ENCODE measurements around the gene USP40.

DNA sequence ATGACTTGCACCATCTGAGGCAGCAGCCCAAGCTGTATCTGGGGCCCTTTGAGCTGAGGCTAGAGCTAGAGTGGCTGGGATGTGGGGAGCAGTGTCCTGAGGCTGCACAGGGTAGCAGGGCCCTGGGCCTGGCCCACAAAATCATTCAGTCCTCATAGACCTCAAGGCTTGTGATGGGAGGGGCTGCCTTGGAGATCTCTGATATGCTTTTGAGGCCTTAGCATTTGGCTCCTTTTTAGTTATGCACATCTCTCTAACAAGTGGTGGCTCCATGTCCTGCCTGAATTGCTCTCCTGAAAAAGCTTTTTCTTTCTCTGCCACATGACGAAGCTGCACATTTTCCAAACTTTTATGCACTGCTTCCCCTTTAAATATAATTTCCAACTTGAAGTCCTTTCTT, 39.1 kb upstream of the USP40 start:
- no peak for TF ChIP-seq POLR2A (IDR thresholded peaks at IDR 0.05)
- TF ChIP-seq, protein P1, sequence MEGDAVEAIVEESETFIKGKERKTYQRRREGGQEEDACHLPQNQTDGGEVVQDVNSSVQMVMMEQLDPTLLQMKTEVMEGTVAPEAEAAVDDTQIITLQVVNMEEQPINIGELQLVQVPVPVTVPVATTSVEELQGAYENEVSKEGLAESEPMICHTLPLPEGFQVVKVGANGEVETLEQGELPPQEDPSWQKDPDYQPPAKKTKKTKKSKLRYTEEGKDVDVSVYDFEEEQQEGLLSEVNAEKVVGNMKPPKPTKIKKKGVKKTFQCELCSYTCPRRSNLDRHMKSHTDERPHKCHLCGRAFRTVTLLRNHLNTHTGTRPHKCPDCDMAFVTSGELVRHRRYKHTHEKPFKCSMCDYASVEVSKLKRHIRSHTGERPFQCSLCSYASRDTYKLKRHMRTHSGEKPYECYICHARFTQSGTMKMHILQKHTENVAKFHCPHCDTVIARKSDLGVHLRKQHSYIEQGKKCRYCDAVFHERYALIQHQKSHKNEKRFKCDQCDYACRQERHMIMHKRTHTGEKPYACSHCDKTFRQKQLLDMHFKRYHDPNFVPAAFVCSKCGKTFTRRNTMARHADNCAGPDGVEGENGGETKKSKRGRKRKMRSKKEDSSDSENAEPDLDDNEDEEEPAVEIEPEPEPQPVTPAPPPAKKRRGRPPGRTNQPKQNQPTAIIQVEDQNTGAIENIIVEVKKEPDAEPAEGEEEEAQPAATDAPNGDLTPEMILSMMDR (IDR thresholded peaks at IDR 0.05), result no peak

Measured in thyroid gland (tissue), 4 donors.